ENCODE data around the gene MICALL2.

DNA sequence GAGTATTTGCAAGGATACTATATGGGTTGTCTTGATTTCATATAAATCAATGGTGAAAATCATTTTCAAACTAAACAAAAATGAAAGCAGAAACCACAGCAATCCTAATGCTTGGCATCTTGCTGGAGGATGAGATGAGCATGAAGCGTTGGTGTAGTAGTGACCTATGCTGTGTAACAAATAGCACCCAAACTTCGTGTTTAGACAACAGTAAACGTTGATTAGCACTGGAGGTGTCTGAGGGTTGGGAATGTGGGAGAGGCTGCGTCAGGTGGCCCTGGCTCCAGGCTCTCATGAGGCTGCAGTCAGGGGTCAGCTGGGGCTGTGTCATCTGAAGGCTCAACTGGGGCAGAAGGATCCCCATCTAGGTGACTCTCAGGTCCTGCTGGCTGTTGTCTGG lies 67.8 kb downstream of the MICALL2 start:
- TF ChIP-seq, protein P1, sequence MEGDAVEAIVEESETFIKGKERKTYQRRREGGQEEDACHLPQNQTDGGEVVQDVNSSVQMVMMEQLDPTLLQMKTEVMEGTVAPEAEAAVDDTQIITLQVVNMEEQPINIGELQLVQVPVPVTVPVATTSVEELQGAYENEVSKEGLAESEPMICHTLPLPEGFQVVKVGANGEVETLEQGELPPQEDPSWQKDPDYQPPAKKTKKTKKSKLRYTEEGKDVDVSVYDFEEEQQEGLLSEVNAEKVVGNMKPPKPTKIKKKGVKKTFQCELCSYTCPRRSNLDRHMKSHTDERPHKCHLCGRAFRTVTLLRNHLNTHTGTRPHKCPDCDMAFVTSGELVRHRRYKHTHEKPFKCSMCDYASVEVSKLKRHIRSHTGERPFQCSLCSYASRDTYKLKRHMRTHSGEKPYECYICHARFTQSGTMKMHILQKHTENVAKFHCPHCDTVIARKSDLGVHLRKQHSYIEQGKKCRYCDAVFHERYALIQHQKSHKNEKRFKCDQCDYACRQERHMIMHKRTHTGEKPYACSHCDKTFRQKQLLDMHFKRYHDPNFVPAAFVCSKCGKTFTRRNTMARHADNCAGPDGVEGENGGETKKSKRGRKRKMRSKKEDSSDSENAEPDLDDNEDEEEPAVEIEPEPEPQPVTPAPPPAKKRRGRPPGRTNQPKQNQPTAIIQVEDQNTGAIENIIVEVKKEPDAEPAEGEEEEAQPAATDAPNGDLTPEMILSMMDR (conservative IDR thresholded peaks at IDR 0.05; ENCODE audit: low read length) = no peak
- no peak for TF ChIP-seq EZH2phosphoT487 (IDR thresholded peaks at IDR 0.05; ENCODE audit: borderline replicate concordance)
